A549 (cell line): ENCODE measurements around the gene ZNF296. TPM values are rescaled to one million over a fixed set of nuclear protein-coding genes. Genes with fewer than 3 reads are reported as not detected.

Source experiments
- BCL3 ChIP-seq: fragments of >200 bp; sonication (Bioruptor Twin); formaldehyde crosslinking; IDR thresholded peaks from 3 replicates; pipeline ENCODE4 v1.6.1; 2016
- BHLHE40 ChIP-seq: IDR thresholded peaks from 2 replicates; pipeline ENCODE4 v1.6.1; 2012; ENCODE audit warnings: low read depth, low read length, inconsistent platforms
- CBX8 ChIP-seq: fragments of 200-600 bp; sonication (generic); IDR thresholded peaks from 2 replicates; pipeline ENCODE4 v1.6.1; 2016
- EHMT2 ChIP-seq: fragments of 200-600 bp; sonication (generic); IDR thresholded peaks from 2 replicates; pipeline ENCODE4 v1.6.1; 2016; ENCODE audit warnings: antibody characterized with exemption, low read depth, mild to moderate bottlenecking, moderate library complexity
- EP300 ChIP-seq, 2 experiments: fragments of >200 bp; sonication (Bioruptor Twin); formaldehyde crosslinking; IDR thresholded peaks; 2 replicates in 1 of 2; 3 replicates in 1 of 2; pipeline ENCODE4 v1.6.1; 2016 to 2017
- ESRRA ChIP-seq: fragments of 150-350 bp; IDR thresholded peaks from 2 replicates; pipeline ENCODE4 v1.6.1; 2014; ENCODE audit warnings: mild to moderate bottlenecking, low read length, borderline replicate concordance
- FOSB ChIP-seq: fragments of 250-450 bp; sonication (Bioruptor Pico); IDR thresholded peaks from 2 replicates; pipeline ENCODE4 v1.5.0; 2020; ENCODE audit warnings: mild to moderate bottlenecking, moderate library complexity
- FOXS1 ChIP-seq: fragments of 250-450 bp; sonication (Bioruptor Pico); IDR thresholded peaks from 2 replicates; pipeline ENCODE4 v1.5.0; 2020; ENCODE audit warnings: mild to moderate bottlenecking, moderate library complexity
- GATA3 ChIP-seq: IDR thresholded peaks from 2 replicates; pipeline ENCODE4 v1.6.1; 2012; ENCODE audit warnings: borderline replicate concordance
- HDAC2 ChIP-seq: fragments of 200-600 bp; sonication (generic); IDR thresholded peaks from 2 replicates; pipeline ENCODE4 v1.6.1; 2016
- HMGXB4 ChIP-seq: fragments of 250-450 bp; sonication (Bioruptor Pico); IDR thresholded peaks from 2 replicates; pipeline ENCODE4 v1.5.0; 2021; ENCODE audit warnings: mild to moderate bottlenecking, moderate library complexity, borderline replicate concordance
- HOXB13 ChIP-seq: fragments of 250-450 bp; sonication (Bioruptor Pico); IDR thresholded peaks from 2 replicates; pipeline ENCODE4 v1.5.0; 2020; ENCODE audit warnings: low read depth, mild to moderate bottlenecking, moderate library complexity
- JUN ChIP-seq, 2 experiments: fragments of >200 bp; sonication (Bioruptor Twin); formaldehyde crosslinking; IDR thresholded peaks; 2 replicates in 1 of 2; 3 replicates in 1 of 2; pipeline ENCODE4 v1.6.1; 2016 to 2017
- JUNB ChIP-seq: fragments of >200 bp; sonication (Bioruptor Twin); formaldehyde crosslinking; IDR thresholded peaks from 2 replicates; pipeline ENCODE4 v1.6.1; 2016
- KDM1A ChIP-seq: fragments of 200-600 bp; sonication (generic); IDR thresholded peaks from 2 replicates; pipeline ENCODE4 v1.6.1; 2016; ENCODE audit warnings: low read depth, mild to moderate bottlenecking
- KDM5A ChIP-seq: fragments of 200-600 bp; sonication (generic); IDR thresholded peaks from 2 replicates; pipeline ENCODE4 v1.6.1; 2016; ENCODE audit warnings: antibody characterized with exemption, mild to moderate bottlenecking
- MAZ ChIP-seq: fragments of 150-350 bp; IDR thresholded peaks from 2 replicates; pipeline ENCODE4 v1.6.1; 2014; ENCODE audit warnings: antibody characterized with exemption, low read depth, low read length, borderline replicate concordance
- MYC ChIP-seq: IDR thresholded peaks from 2 replicates; pipeline ENCODE4 v1.6.1; 2012; ENCODE audit warnings: mild to moderate bottlenecking, inconsistent platforms, low read length, improper control_type of control experiment, borderline replicate concordance
- NFE2L2 ChIP-seq: fragments of 150-350 bp; conservative IDR thresholded peaks from 2 replicates; pipeline ENCODE4 v1.6.1; 2014; ENCODE audit warnings: low read length
- POLR2A ChIP-seq: IDR thresholded peaks from 2 replicates; pipeline ENCODE4 v1.6.1; 2012; ENCODE audit warnings: mild to moderate bottlenecking, low read length
- POLR2AphosphoS2 ChIP-seq: conservative IDR thresholded peaks from 2 replicates; pipeline ENCODE4 v1.6.1; 2012; ENCODE audit warnings: low read length, improper control_type of control experiment, inconsistent platforms
- RAD21 ChIP-seq, 2 experiments: fragments of >200 bp in 1 of 2; sonication (Bioruptor Twin) in 1 of 2; formaldehyde crosslinking in 1 of 2; IDR thresholded peaks in 1 of 2; conservative IDR thresholded peaks in 1 of 2; 2 replicates in 1 of 2; 3 replicates in 1 of 2; pipeline ENCODE4 v1.6.1; 2012 to 2018; ENCODE audit warnings: inconsistent platforms in 1 of 2
- RARB ChIP-seq: fragments of 250-450 bp; sonication (Bioruptor Pico); IDR thresholded peaks from 2 replicates; pipeline ENCODE4 v1.8.0; 2021; ENCODE audit warnings: mild to moderate bottlenecking, moderate library complexity
- REST ChIP-seq: fragments of 200-600 bp; sonication (generic); IDR thresholded peaks from 2 replicates; pipeline ENCODE4 v1.6.1; 2016; ENCODE audit warnings: antibody characterized with exemption, mild to moderate bottlenecking, moderate library complexity
- RFX5 ChIP-seq: fragments of 450-650 bp; IDR thresholded peaks from 2 replicates; pipeline ENCODE4 v1.7.1; 2014; ENCODE audit warnings: antibody characterized with exemption, mild to moderate bottlenecking, moderate library complexity
- RNF2 ChIP-seq: fragments of 200-600 bp; sonication (generic); IDR thresholded peaks from 2 replicates; pipeline ENCODE4 v1.6.1; 2016; ENCODE audit warnings: low read depth, mild to moderate bottlenecking, antibody characterized with exemption, moderate library complexity, borderline replicate concordance
- TFCP2L1 ChIP-seq: fragments of 250-450 bp; sonication (Bioruptor Pico); IDR thresholded peaks from 2 replicates; pipeline ENCODE4 v1.5.0; 2021; ENCODE audit warnings: mild to moderate bottlenecking
- USF2 ChIP-seq: fragments of 450-650 bp; IDR thresholded peaks from 2 replicates; pipeline ENCODE4 v1.6.1; 2014; ENCODE audit warnings: antibody characterized with exemption
- ZC3H11A ChIP-seq: fragments of 450-650 bp; IDR thresholded peaks from 2 replicates; pipeline ENCODE4 v1.6.1; 2014; ENCODE audit warnings: antibody characterized with exemption, mild to moderate bottlenecking
- ZFP36 ChIP-seq: fragments of 450-650 bp; IDR thresholded peaks from 2 replicates; pipeline ENCODE4 v1.6.1; 2014; ENCODE audit warnings: borderline replicate concordance; ENCODE audit not compliant: partially characterized antibody
- ZSCAN20 ChIP-seq: fragments of 250-450 bp; sonication (Bioruptor Pico); IDR thresholded peaks from 2 replicates; pipeline ENCODE4 v1.8.0; 2022; ENCODE audit warnings: mild to moderate bottlenecking, moderate library complexity
- polyA plus RNA-seq, 4 experiments: library from polyadenylated mRNA; depleted of rRNA in 3 of 4; stranded (reverse); fragments of >200 nt; fragmentation: RNase III in 1 of 4; extraction: RNeasy Plus Mini Kit Qiagen cat#74134 plus additional on column Dnase treatment in 1 of 4; gene quantifications; 2 replicates in 3 of 4; 3 replicates in 1 of 4; pipeline ENCODE4 v1.2.3, GENCODE V29; 2011 to 2017
- TF ChIP-seq, protein P1 (sequence below): fragments of 250-450 bp; sonication (Bioruptor Pico); IDR thresholded peaks from 2 replicates; pipeline ENCODE4 v1.5.0; 2020; ENCODE audit warnings: low read depth, mild to moderate bottlenecking, moderate library complexity
- TF ChIP-seq, protein P2 (sequence below): IDR thresholded peaks from 2 replicates; pipeline ENCODE4 v1.6.1; 2012

The ZNF296 gene
- polyA plus RNA-seq, 2 of the 4 experiments (the other 2 are of a cell fraction) = 0.34 to 2.7 TPM

DNA sequence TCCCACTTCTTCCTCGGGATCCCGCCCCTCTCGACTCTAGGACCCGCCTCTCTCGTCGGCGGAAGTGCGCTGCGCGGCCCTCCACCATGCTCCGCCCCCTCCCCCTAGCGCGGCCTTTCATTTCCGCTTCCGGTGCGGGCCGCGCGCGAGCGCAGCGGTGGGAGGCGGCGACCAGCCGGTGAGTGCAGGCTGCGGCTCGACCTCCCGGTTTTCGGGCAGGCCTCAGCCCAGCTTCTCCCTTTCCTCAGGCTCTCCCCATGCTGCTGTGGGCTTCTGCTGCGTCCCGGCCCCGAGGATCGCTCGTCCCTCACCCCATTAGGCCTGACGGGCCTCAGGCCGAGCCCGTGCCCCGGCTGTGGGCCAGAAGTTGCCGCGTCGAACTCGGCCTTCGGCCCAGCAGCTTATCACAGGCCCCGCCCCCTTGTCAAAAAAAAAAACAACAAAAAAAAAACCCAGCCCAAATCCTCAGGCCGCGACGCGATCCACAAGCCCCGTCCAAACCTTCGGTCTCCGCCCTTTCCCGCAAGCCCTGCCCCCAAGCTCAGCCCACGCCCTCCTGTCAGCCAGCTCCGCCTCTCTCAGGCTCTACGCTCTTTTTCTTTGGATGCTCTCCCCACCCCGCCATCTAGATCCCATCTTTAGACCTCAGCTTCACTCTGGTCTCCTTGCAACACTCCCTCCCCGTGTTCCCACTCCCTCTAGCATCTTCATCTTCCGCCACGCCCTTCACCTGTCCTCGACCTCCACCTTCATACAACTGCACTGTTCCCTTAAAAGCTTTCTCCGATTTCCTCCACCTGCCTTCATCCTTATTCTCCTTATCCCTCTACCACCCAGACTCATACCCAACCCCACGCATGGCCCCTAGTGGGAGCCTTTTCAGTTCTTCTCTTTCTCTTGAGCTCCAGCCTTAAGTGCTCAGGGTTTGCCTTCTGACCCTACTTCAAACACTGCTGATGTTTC is 37.1 kb downstream of the ZNF296 start, which contains the start of gene CLASRP (continued):
- no peak for TF ChIP-seq BHLHE40
- TF ChIP-seq, protein P1, sequence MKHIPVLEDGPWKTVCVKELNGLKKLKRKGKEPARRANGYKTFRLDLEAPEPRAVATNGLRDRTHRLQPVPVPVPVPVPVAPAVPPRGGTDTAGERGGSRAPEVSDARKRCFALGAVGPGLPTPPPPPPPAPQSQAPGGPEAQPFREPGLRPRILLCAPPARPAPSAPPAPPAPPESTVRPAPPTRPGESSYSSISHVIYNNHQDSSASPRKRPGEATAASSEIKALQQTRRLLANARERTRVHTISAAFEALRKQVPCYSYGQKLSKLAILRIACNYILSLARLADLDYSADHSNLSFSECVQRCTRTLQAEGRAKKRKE (CRISPR knock-in tag) = no peak
- TF ChIP-seq HMGXB4 = no peak
- TF ChIP-seq, protein P2, sequence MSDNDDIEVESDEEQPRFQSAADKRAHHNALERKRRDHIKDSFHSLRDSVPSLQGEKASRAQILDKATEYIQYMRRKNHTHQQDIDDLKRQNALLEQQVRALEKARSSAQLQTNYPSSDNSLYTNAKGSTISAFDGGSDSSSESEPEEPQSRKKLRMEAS = peak; percentile 90
- no peak for TF ChIP-seq EP300 (IDR thresholded peaks at IDR 0.05)
- peak; percentile 41; the same call in 1 of the 2 replicates for TF ChIP-seq MYC
- no peak for TF ChIP-seq JUNB
- peak; percentile 92 for TF ChIP-seq POLR2A
- no peak for TF ChIP-seq NFE2L2
- peak; percentile 42; the same call in 1 of the 2 replicates for TF ChIP-seq GATA3
- TF ChIP-seq RAD21 (conservative IDR thresholded peaks at IDR 0.05 in 1 of 2, IDR thresholded peaks at IDR 0.05 in 1 of 2) = no peak
- TF ChIP-seq HOXB13 = no peak
- TF ChIP-seq USF2 = no peak
- TF ChIP-seq RNF2 = no peak
- no peak for TF ChIP-seq TFCP2L1
- TF ChIP-seq REST = 0 out of 2 replicates have a peak, but pooled peaks have one; percentile 25
- no peak for TF ChIP-seq ESRRA
- no peak for TF ChIP-seq ZC3H11A
- no peak for TF ChIP-seq CBX8
- no peak for TF ChIP-seq KDM1A
- TF ChIP-seq HDAC2 = no peak
- TF ChIP-seq FOXS1 (CRISPR knock-in tag) = no peak
- no peak for TF ChIP-seq POLR2AphosphoS2
- no peak for TF ChIP-seq RFX5
- 0 out of 2 replicates have a peak, but pooled peaks have one; percentile 50 for TF ChIP-seq KDM5A
- TF ChIP-seq RARB (CRISPR knock-in tag) = no peak
- no peak for TF ChIP-seq ZSCAN20
- no peak for TF ChIP-seq FOSB (CRISPR knock-in tag)
- no peak for TF ChIP-seq MAZ
- TF ChIP-seq BCL3 = peak; percentile 85; the same call in 2 of the 3 replicates
- TF ChIP-seq ZFP36 = no peak
- peak; percentile 85 to 98 for TF ChIP-seq JUN (IDR thresholded peaks at IDR 0.05)
- no peak for TF ChIP-seq EHMT2
